Measurements from ENCODE around the gene RUNX3. TPM values are rescaled to one million over a fixed set of nuclear protein-coding genes. Genes with fewer than 3 reads are reported as not detected.

RUNX3 gene
- total and polyA plus RNA-seq, 2 of the 8 experiments (the other 6 are each of a cell fraction or from before 2014, with no cell fraction given), result 0.62 to 0.82 TPM

DNA sequence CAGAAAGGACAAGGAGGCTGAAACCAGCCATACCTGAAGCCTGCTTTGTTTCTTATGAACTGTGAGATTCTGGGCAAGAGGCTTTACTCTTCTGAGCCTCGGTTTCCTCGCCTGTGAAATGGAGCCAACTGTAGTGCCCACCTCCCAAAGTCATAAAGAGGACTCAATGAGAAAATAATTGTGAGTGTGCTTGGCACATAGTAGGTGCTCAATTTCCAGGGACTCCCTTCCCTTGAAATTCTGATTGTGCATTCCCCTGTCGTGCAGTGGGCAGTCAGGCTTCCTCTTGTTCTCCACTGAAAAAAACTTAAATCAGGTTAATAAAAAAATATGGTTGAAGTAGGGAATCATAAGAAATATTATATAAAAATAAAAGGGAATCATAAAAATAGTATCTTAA lies 37.5 kb upstream of the RUNX3 start:
- H3K23me2 ChIP-seq (ENCODE audit: low read depth, low read length), result peaks cover 2% of the 10 kb centered on the region; the same call in 1 of the 2 replicates
- peaks cover 0 to 3% of the 10 kb centered on the region in 2 experiments for H4K20me1 ChIP-seq (replicated peaks in 1 of 2; ENCODE audit: control insufficient read depth in 1 of 2, insufficient read depth in 2 of 2, low read length in 2 of 2)
- no peaks in the 10 kb centered on the region for H3K79me2 ChIP-seq (ENCODE audit: control insufficient read depth in 1 of 2, insufficient read depth in 2 of 2, low read length in 2 of 2)
- ChIA-PET POLR2A (ENCODE audit: partially characterized antibody) (no interaction called here), CTCF (ENCODE audit: partially characterized antibody) (interaction anchor here (0.7 to 1.3 kb wide), 2 partner anchors 33 to 54 kb away, joined by 3 read pairs; no protein-coding TSS in a partner anchor)
- no peaks in the 10 kb centered on the region; a peak in 1 of 7 replicates for H3K27me3 ChIP-seq (replicated peaks in 1 of 4; ENCODE audit: control insufficient read depth in 3 of 4, extremely low read depth in 1 of 4, insufficient read depth in 3 of 4, low read length in 3 of 4)
- H3K27ac ChIP-seq (ENCODE audit: low read depth, low read length), result no peak overlapping the region
- H3K56ac ChIP-seq (replicated peaks; ENCODE audit: insufficient read length, low read depth, low read length), result no peak overlapping the region
- H3K4ac ChIP-seq (replicated peaks; ENCODE audit: insufficient read length, low read depth, low read length), result no peak overlapping the region
- peaks cover 0 to 22% (median 9%) of the 10 kb centered on the region in 4 experiments; a peak in 6 of 7 replicates for H3K4me1 ChIP-seq (replicated peaks in 1 of 4; ENCODE audit: control insufficient read depth in 3 of 4, insufficient read depth in 4 of 4, low read length in 3 of 4)
- H4K91ac ChIP-seq (replicated peaks; ENCODE audit: insufficient read length, low read length), result no peak overlapping the region
- H3K4me2 ChIP-seq (ENCODE audit: insufficient read depth in 1 of 2, low read depth in 2 of 2, low read length in 2 of 2), result no peak overlapping the region
- H3K4me3 ChIP-seq (ENCODE audit: extremely low read depth in 1 of 4, insufficient read depth in 2 of 4, low read depth in 3 of 4, low read length in 4 of 4), result no peak overlapping the region
- H3K9me3 ChIP-seq (ENCODE audit: insufficient read depth in 2 of 2, low read depth in 1 of 2, low read length in 1 of 2), result no peaks in the 10 kb centered on the region
- no peak overlapping the region for H3K18ac ChIP-seq (ENCODE audit: extremely low read depth, low read length)
- no peak overlapping the region for H4K5ac ChIP-seq (ENCODE audit: insufficient read length, low read depth, low read length)
- H2AFZ ChIP-seq (ENCODE audit: low read length), result no peak overlapping the region
- no peak overlapping the region for H3K14ac ChIP-seq (ENCODE audit: insufficient read length)
- no peaks in the 10 kb centered on the region for H3K79me1 ChIP-seq (ENCODE audit: low read depth, low read length)
- H4K8ac ChIP-seq (ENCODE audit: extremely low read depth, insufficient read depth, low read length), result no peak overlapping the region
- no peak overlapping the region for H2AK5ac ChIP-seq (ENCODE audit: low read depth, low read length)
- no peak overlapping the region for H3K9ac ChIP-seq (replicated peaks in 1 of 4; ENCODE audit: extremely low read depth in 1 of 4, low read depth in 3 of 4, low read length in 3 of 4)
- FAIRE-seq (no peak), DNase-seq (ENCODE audit: low read depth in 1 of 2, low spot score in 2 of 2) (no peak)
- H2BK5ac ChIP-seq (ENCODE audit: low read depth, low read length), result no peak overlapping the region
- H2BK20ac ChIP-seq (ENCODE audit: low read length), result no peak overlapping the region
- no peak overlapping the region for H2BK120ac ChIP-seq (replicated peaks; ENCODE audit: low read depth, low read length)
- H3K36me3 ChIP-seq (ENCODE audit: control insufficient read depth in 2 of 4, insufficient read depth in 4 of 4, low read length in 3 of 4), result no peaks in the 10 kb centered on the region
- no peak overlapping the region for H2BK15ac ChIP-seq (ENCODE audit: low read length)
- no peak overlapping the region for H3K23ac ChIP-seq (ENCODE audit: insufficient read length)
- H2BK12ac ChIP-seq (ENCODE audit: low read depth, low read length), result no peak overlapping the region
- 89% methylated on average over 3 of the region's 3 CpGs; no CpG with 5 or more reads in 1 of the 2 experiments for WGBS, 2 experiments (ENCODE audit: extremely low coverage in 1 of 2, insufficient coverage in 1 of 2, insufficient read length in 1 of 2, insufficient replicate concordance in 2 of 2, low coverage in 1 of 2, low lambda C conversion rate in 2 of 2, missing lambda C conversion rate in 1 of 2)
- TF ChIP-seq BRCA1 (IDR thresholded peaks at IDR 0.05; ENCODE audit: low read depth, low read length), result no peak

All from H1 (cell line).